ENCODE results near the gene RTL3.
"Not testable (repeated sequence)": the region's sequence is repeated elsewhere in the genome, so short reads cannot be mapped to it uniquely, and the experiment has no call there.

The RTL3 gene

GRCh38 chrX:78658845-78659744, at the start of gene RTL3:
TSS of gene RTL3 (minus strand) at chrX:78659328. CDS start at chrX:78658420, 908 bp downstream.
- DNase-seq (ENCODE audit: low read depth), result no peak

DNA sequence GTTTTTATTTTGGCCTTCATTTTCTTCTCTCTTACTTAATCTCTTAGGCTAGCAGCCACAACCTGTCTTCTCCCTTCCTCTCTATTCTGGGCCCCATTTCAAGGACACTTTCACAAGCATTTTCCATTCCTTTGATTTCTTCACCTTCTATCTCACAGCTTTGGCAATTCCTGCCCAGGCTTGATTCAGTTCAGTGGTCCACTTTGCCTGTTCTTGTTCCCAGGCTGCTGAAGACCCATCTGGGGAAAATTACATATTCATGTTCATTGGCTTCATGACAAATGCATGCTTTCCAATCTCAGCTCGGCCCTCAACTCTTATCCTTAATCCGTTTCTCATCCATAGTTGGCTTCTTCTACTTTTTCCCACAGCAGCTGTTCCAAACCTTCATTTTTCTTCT, 49.7 kb upstream of the RTL3 start:
- no peak for DNase-seq (ENCODE audit: low read depth)

GRCh38 chrX:78708262-78708661, 49.1 kb upstream of the RTL3 start:
- no peak for DNase-seq (ENCODE audit: low read depth)

GRCh38 chrX:78706071-78706470, 46.9 kb upstream of the RTL3 start:
- DNase-seq (ENCODE audit: low read depth), result no peak

GRCh38 chrX:78693536-78693935, 34.4 kb upstream of the RTL3 start:
- DNase-seq (ENCODE audit: low read depth), result no peak

DNA sequence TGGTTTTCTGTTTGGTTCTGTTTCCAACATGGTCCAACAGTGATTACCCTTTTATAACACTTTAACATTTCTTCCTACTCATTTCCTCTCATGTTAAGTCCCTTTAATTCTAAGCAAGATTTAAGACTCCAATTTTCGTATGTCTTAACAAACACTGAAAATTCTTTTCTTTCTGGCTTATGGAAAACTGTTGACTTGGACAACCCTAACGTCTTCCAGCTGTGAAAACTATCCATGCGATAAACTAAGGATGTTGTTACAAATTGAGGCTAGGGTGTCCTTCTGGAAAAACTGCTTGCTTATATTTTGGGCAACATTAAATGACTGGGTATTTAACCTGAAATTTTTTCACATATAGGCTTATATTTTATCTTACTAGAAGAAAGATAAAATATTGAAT, 33.9 kb upstream of the RTL3 start:
- DNase-seq (ENCODE audit: low read depth), result no peak

DNA sequence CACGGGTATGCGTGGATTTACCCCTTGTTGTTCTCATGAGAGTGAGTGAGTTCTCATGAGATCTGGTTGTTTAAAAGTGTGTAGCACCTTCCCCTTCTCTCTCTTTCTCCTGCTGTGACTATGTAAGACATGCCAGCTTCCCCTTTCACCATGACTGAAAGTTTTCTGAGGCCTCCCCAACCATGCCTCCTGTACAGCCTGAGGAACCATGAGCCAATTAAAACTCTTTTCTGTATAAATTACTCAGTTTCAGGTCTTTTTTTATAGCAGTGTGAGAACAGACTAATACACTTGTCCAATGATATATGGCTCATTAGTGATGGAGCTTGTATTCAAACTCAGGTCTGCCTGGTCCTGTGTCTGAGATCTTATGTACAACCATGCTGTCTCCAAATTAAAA, 28.5 kb upstream of the RTL3 start:
- no peak for DNase-seq (ENCODE audit: low read depth)

- no peak for DNase-seq (ENCODE audit: low read depth)
Observed at GRCh38 chrX:78673246-78673645, 14.1 kb upstream of the RTL3 start.

GRCh38 chrX:78665342-78665741, 6.2 kb upstream of the RTL3 start:
- no peak for DNase-seq (ENCODE audit: low read depth)

DNA sequence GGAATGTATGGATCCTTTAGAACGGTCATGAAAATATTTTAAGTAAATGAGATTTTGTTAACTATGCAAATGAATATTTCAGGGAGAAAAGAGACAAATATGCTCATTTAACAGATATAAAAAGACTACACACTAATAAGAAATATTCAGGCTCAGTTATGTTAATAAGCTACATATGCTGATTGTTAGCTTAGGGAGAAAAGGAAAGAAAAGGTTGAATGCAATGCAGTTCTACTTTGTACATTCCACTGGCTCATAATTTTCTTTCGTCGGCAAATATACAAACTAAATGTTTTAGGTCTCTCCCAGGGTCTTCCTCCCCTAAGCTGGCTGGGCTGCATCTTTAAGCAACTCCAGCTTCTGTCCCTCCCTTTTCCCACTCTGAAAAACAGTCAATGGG, 2.7 kb upstream of the RTL3 start:
- DNase-seq (ENCODE audit: low read depth), result no peak

- DNase-seq (ENCODE audit: low read depth), result no peak
Observed at GRCh38 chrX:78659955-78660354, 827 bp upstream of the RTL3 start.

DNA sequence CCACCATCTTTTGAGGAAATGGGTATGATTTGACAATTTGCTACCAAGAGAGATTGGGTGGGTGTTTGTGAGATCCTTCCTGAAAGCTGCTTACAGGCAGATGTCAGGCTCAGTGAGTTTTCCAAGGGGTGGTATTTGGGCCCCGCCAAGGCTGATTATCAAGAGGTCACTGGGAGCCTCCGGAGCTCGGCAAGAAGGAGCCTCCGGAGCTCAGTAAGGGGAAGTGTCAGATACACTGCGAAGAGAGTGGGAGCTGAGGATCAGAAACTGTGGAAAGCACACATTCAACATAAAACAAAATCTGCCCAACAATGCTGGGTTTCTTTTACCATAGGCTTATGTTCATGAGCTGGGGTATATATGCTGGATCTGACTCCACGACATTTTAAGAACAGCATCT, 714 bp downstream of the RTL3 start:
- DNase-seq (ENCODE audit: low read depth), result no peak

DNA sequence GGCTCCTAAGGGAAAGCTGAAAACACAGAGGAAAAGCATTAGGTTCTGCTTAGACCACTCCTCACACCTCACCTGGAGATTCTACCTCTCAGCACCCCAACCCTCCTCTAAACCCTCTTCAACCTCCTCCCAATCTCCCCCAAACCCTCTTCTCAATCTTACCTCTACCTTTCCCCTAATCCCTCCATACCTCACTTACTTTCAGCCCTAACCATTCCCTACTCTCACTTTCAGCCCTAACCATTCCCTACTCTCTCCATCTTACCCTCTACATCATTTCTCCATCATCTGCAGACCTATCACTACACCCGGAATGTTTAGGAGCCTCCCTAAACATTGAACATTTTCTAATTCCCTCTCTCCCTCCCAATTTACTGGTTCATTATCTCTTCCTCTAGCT, 3.5 kb downstream of the RTL3 start:
- no peak for DNase-seq (ENCODE audit: low read depth)

- no peak for DNase-seq (ENCODE audit: low read depth)
Observed at GRCh38 chrX:78653118-78653822, 5.9 kb downstream of the RTL3 start.

DNA sequence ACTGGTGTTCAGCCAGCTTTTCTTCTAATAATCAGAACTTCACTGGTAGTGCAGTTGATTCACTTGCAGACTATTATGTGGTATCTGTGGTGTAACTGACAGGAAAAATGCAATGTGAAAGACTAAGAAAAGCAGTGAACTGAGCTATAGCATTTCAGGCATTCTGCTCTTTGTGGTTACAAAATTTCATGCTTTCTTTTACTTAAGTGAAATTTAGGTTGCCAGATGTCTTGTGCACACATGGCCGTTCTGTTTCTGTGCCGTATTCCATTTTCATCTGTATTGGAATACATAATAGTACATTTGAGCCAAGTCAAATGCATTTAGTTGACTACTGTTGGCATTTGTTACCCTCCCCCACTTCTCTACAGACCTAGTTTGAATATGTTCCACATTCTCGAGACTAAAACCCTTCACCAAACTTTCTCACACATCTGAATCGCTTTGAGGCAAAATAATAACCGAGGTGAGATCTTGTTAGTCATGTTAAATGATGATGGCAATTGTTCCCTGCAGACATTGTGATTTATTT, 8.2 kb downstream of the RTL3 start:
- DNase-seq (ENCODE audit: low read depth), result no peak

- DNase-seq (ENCODE audit: low read depth), result no peak
Observed at GRCh38 chrX:78643874-78644273, 15.3 kb downstream of the RTL3 start.

GRCh38 chrX:78643096-78643495, 16.0 kb downstream of the RTL3 start:
- no peak for DNase-seq (ENCODE audit: low read depth)

DNA sequence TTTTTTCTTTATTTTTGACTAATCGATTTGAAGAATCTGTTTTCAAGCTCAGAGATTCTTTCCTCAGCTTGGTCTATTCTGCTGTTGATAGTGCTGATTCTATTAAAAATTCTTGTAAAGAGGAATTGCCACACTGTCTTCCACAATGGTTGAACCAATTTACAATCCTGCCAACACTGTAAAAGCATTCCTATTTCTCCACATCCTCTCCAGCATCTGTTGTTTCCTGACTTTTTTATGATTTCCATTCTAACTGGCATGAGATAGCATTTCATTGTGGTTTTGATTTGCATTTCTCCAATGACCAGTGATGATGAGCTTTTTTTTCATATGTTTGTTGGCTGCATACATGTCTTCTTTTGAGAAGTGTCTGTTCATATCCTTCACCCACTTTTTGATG, 23.0 kb downstream of the RTL3 start:
- DNase-seq (ENCODE audit: low read depth), result not testable (repeated sequence)

DNA sequence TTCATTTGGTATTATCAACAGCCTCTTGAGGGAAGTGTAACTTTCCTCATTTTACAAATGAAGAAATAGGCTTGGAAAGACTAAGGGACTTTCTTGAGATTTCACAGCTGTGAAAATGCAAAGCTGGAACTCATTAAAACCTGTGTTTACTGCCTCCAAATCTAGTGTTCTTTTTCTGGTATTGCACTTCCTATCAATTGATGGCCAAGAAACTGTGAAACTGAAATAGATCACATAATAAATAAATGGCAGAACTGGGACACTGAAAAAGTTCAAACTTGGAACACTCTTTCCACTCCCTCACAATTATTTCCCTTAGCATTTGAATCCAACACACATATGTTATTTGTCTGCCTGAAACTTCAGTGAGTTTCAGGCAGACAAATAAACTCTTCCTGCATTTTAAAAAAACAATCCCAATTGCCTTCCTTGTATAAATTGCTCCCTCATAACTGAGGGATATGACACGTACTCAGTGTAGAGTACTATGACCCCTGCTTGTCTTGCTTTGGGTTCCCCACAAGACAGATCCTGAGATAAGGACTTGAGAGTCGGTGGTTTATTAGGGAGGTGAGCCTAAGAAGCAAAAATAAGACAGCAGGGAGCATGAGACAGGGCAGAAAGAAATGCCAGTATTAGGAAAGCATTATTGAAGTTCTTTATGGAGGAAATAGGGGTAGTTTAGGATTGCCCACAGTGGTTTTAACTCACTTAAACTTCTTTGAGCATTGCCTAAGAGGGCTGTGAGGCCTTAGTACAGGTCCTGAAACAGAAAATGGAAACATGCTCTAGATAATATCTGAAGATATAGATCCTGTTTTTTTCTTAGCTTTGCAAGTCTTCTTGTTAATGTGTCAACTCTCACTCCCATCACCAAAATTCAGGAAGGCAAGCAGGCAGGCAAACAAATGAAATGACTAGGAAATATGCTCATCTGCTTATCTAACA, 33.9 kb downstream of the RTL3 start:
- no peak for DNase-seq (ENCODE audit: low read depth)

DNA sequence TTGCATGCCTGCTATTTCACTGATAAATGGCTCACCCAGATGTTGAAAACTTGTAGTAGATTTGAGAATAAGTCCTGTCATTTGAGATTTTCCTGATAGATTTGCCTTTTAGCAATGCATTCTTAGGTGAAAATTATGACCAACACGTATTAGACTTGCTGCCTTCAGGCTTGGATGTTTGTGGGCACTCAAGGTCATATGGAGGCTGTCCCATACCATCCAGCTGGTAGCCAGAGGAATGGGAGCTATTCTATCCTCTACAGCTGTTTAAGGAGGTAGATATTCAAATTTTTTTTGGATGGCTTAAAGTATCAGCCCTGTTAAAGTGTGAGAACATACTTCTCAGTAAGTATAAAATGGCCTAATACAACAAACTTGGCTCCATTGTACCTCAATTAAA, 34.7 kb downstream of the RTL3 start:
- no peak for DNase-seq (ENCODE audit: low read depth)

- DNase-seq (ENCODE audit: low read depth), result no peak
Observed at GRCh38 chrX:78622831-78623230, 36.3 kb downstream of the RTL3 start.

DNA sequence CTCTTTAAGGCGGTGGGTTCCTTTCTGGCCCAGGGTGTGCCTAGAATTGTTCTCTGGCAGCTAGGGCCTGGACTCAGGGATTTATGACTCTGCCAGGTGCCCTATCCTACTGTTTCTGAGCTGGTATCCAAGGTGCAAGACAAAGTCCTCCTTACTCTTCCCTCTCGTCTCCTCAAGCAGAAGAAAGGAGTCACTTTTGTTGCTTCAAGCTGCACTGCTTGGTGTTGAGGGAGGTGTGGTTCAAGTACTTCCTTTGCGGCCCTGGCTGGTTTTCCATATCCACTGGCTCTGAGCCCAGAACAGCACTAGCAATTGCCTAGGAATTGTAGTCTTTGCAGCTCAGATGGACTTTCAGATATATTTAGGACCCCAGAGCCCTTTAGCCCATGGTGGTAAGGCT, 39.3 kb downstream of the RTL3 start:
- no peak for DNase-seq (ENCODE audit: low read depth)
